Omental fat pad (tissue), 4 donors: ENCODE data around the gene BRI3BP. TPM values are rescaled to one million over a fixed set of nuclear protein-coding genes. Genes with fewer than 3 reads are reported as not detected.

Experiments
- ATAC-seq: fragments of 150-250 bp; one replicate; pipeline ENCODE4 v1.9.1; 2016; ENCODE audit warnings: mild to moderate bottlenecking, moderate library complexity; ENCODE audit not compliant: low FRiP score
- DNase-seq: peaks from one replicate; pipeline ENCODE4 v3.0.0-alpha.2; 2019; ENCODE audit warnings: low spot score
- CTCF ChIP-seq, 3 donors: fragments of 450-650 bp; IDR thresholded peaks; one replicate each; pipeline ENCODE4 v1.5.1; 2016 to 2017; ENCODE audit warnings: antibody characterized with exemption in 3 of 3, mild to moderate bottlenecking in 3 of 3, moderate library complexity in 2 of 3
- total RNA-seq, 4 donors: library from RNA; depleted of rRNA; stranded (reverse); fragments of >200 nt; gene quantifications; one replicate each; pipeline ENCODE4 v1.1.0, GENCODE V29; 2016

Gene BRI3BP
- total RNA-seq, 4 donors from 2014 or later: 3.5 to 5.4 (median 4.4) TPM

- TF ChIP-seq CTCF (IDR thresholded peaks at IDR 0.05): no peak
- DNase-seq (no peak), ATAC-seq (no peak)
Measured at GRCh38 chr12:124964251-124964650, 29.2 kb upstream of the BRI3BP start.

- DNase-seq (no peak), ATAC-seq (no peak)
- TF ChIP-seq CTCF (IDR thresholded peaks at IDR 0.05): no peak
Measured at GRCh38 chr12:124964836-124965462, 28.5 kb upstream of the BRI3BP start.

GRCh38 chr12:124967016-124967739, 26.3 kb upstream of the BRI3BP start:
- ATAC-seq: no peak
- DNase-seq: no peak
- no peak for TF ChIP-seq CTCF (IDR thresholded peaks at IDR 0.05)

- no peak for TF ChIP-seq CTCF (IDR thresholded peaks at IDR 0.05)
- DNase-seq (no peak), ATAC-seq (no peak)
Measured at GRCh38 chr12:124968656-124969055, 24.8 kb upstream of the BRI3BP start.

- no peak for TF ChIP-seq CTCF (IDR thresholded peaks at IDR 0.05)
- DNase-seq: no peak
- ATAC-seq: no peak
Measured at GRCh38 chr12:124970647-124971402, 22.6 kb upstream of the BRI3BP start.

- no peak for ATAC-seq
- no peak for TF ChIP-seq CTCF (IDR thresholded peaks at IDR 0.05)
- DNase-seq: no peak
Measured at GRCh38 chr12:124971603-124972002, 21.8 kb upstream of the BRI3BP start.
